ENCODE measurements around the gene FKBP3. TPM values are rescaled to one million over a fixed set of nuclear protein-coding genes. Genes with fewer than 3 reads are reported as not detected.

The FKBP3 gene
- total and polyA plus RNA-seq, 2 donors (not counting 1 experiment from before 2014, with no cell fraction given): 18.5 to 58.7 TPM

- Mint-ChIP-seq H3K4me3 (no peak overlapping the region), H3K9me3 (ENCODE audit: insufficient read depth) (no peaks in the 10 kb centered on the region), H3K27me3 (no peaks in the 10 kb centered on the region), H3K27ac (no peak overlapping the region), H3K4me1 (peaks cover 7% of the 10 kb centered on the region)
- H3K4me2 ChIP-seq (replicated peaks; ENCODE audit: low read depth, low read length, poor library complexity, severe bottlenecking): no peak overlapping the region
- ChIA-PET CTCF (no interaction called here), POLR2A (no interaction called here)
- intact Hi-C loops (cut with micrococcal nuclease): no loop called here
- peaks cover 17% of the 10 kb centered on the region for H3K79me2 ChIP-seq (ENCODE audit: control insufficient read depth, insufficient read depth, low read length)
- peaks cover 0 to 2% of the 10 kb centered on the region in 2 donors for H3K4me1 ChIP-seq (ENCODE audit: control insufficient read depth in 2 of 2, insufficient read depth in 2 of 2, low read length in 2 of 2)
- no peak overlapping the region for H2AFZ ChIP-seq (ENCODE audit: insufficient read depth, low read depth, low read length, poor library complexity, severe bottlenecking)
- ATAC-seq (ENCODE audit: low read depth): no peak
- H3K36me3 ChIP-seq (replicated peaks in 1 of 2; ENCODE audit: control extremely low read depth in 1 of 2, control insufficient read depth in 1 of 2, extremely low read depth in 1 of 2, insufficient read depth in 2 of 2, low read length in 1 of 2): peaks cover 1 to 8% of the 10 kb centered on the region in 2 experiments
- 100% methylated on average over 1 of the region's 3 CpGs for WGBS (ENCODE audit: insufficient coverage)
- H3K9me3 ChIP-seq (ENCODE audit: control extremely low read depth in 1 of 3, control insufficient read depth in 2 of 3, insufficient read depth in 1 of 3, low read length in 2 of 3): no peaks in the 10 kb centered on the region
- no peaks in the 10 kb centered on the region for H3K27me3 ChIP-seq (replicated peaks in 1 of 4; ENCODE audit: control extremely low read depth in 1 of 4, control insufficient read depth in 3 of 4, insufficient read depth in 4 of 4, low read length in 3 of 4)
- TF ChIP-seq EZH2 (IDR thresholded peaks at IDR 0.05; ENCODE audit: borderline replicate concordance, insufficient read depth, low read depth, low read length, poor library complexity, severe bottlenecking): no peak
- H3K9ac ChIP-seq (ENCODE audit: low read length): no peak overlapping the region
- no peak overlapping the region for H3K27ac ChIP-seq (ENCODE audit: low read length in 2 of 2)
- no peak for DNase-seq
- no peak overlapping the region for H3K4me3 ChIP-seq (ENCODE audit: control extremely low read depth in 1 of 5, extremely low read depth in 1 of 5, insufficient read depth in 1 of 5, low read depth in 2 of 5, low read length in 4 of 5)
- H4K20me1 ChIP-seq (ENCODE audit: control insufficient read depth, insufficient read depth, low read length, poor library complexity, severe bottlenecking): no peaks in the 10 kb centered on the region
These were observed 15.3 kb upstream of the FKBP3 start for GRCh38 chr14:45149602-45150001.

GRCh38 chr14:45145214-45145613, 10.9 kb upstream of the FKBP3 start:
- no peak overlapping the region for H2AFZ ChIP-seq (ENCODE audit: insufficient read depth, low read depth, low read length, poor library complexity, severe bottlenecking)
- peaks cover 3 to 4% of the 10 kb centered on the region in 2 donors for H3K4me1 ChIP-seq (ENCODE audit: control insufficient read depth in 2 of 2, insufficient read depth in 2 of 2, low read length in 2 of 2)
- no peak overlapping the region for H3K4me2 ChIP-seq (replicated peaks; ENCODE audit: low read depth, low read length, poor library complexity, severe bottlenecking)
- H3K9me3 Mint-ChIP-seq (ENCODE audit: insufficient read depth): no peaks in the 10 kb centered on the region
- no peaks in the 10 kb centered on the region for H3K9me3 ChIP-seq (ENCODE audit: control extremely low read depth in 1 of 3, control insufficient read depth in 2 of 3, insufficient read depth in 1 of 3, low read length in 2 of 3)
- no peak overlapping the region for H3K4me3 Mint-ChIP-seq
- peaks cover 39% of the 10 kb centered on the region for H3K79me2 ChIP-seq (ENCODE audit: control insufficient read depth, insufficient read depth, low read length)
- H4K20me1 ChIP-seq (ENCODE audit: control insufficient read depth, insufficient read depth, low read length, poor library complexity, severe bottlenecking): no peaks in the 10 kb centered on the region
- no peaks in the 10 kb centered on the region for H3K27me3 ChIP-seq (replicated peaks in 1 of 4; ENCODE audit: control extremely low read depth in 1 of 4, control insufficient read depth in 3 of 4, insufficient read depth in 4 of 4, low read length in 3 of 4)
- ATAC-seq (ENCODE audit: low read depth): no peak
- H3K27ac Mint-ChIP-seq: no peak overlapping the region
- no peaks in the 10 kb centered on the region for H3K27me3 Mint-ChIP-seq
- no peak overlapping the region for H3K4me3 ChIP-seq (ENCODE audit: control extremely low read depth in 1 of 5, extremely low read depth in 1 of 5, insufficient read depth in 1 of 5, low read depth in 2 of 5, low read length in 4 of 5)
- intact Hi-C loops (cut with micrococcal nuclease): no loop called here
- no peak for DNase-seq
- no CpG with 5 or more reads among the region's 3 CpGs for WGBS (ENCODE audit: insufficient coverage)
- POLR2A ChIA-PET: no interaction called here
- peaks cover 1 to 3% of the 10 kb centered on the region in 2 experiments for H3K36me3 ChIP-seq (replicated peaks in 1 of 2; ENCODE audit: control extremely low read depth in 1 of 2, control insufficient read depth in 1 of 2, extremely low read depth in 1 of 2, insufficient read depth in 2 of 2, low read length in 1 of 2)
- no peak for TF ChIP-seq EZH2 (IDR thresholded peaks at IDR 0.05; ENCODE audit: borderline replicate concordance, insufficient read depth, low read depth, low read length, poor library complexity, severe bottlenecking)
- no peak for TF ChIP-seq CTCF (IDR thresholded peaks at IDR 0.05)
- CTCF ChIA-PET: no interaction called here
- peaks cover 21% of the 10 kb centered on the region for H3K4me1 Mint-ChIP-seq
- H3K27ac ChIP-seq (ENCODE audit: low read length in 2 of 2): no peak overlapping the region
- H3K9ac ChIP-seq (ENCODE audit: low read length): no peak overlapping the region
